ENCODE results near the gene COL6A2. TPM values are rescaled to one million over a fixed set of nuclear protein-coding genes. Genes with fewer than 3 reads are reported as not detected.

Gene COL6A2
- total and polyA plus RNA-seq, 8 donors: 15.2 to 135 (median 65.5) TPM

- Histone ChIP-seq H3K4me1 (no peaks in the 10 kb centered on the region), H3K27me3 (no peaks in the 10 kb centered on the region), H3K36me3 (no peaks in the 10 kb centered on the region), H3K27ac (no peak overlapping the region), H3K4me3 (no peak overlapping the region), H3K9me3 (no peaks in the 10 kb centered on the region)
- ATAC-seq (no peak), FAIRE-seq (no peak), DNase-seq (no peak)
- WGBS, 2 donors: 73 to 88% methylated on average over 10 to 12 of the region's 12 CpGs
- intact Hi-C loops (cut with DNase I): no loop called here
- no peak for TF ChIP-seq CTCF (IDR thresholded peaks at IDR 0.05)
Observed at GRCh38 chr21:46054451-46054881, 43.4 kb upstream of the COL6A2 start.

GRCh38 chr21:46055863-46056281, 42.0 kb upstream of the COL6A2 start:
- FAIRE-seq (no peak), ATAC-seq (peak in 1 of 4 donors; percentile 17), DNase-seq (no peak)
- Histone ChIP-seq H3K27ac (peak overlapping the region in 1 of 4 donors; percentile 31), H3K4me1 (no peaks in the 10 kb centered on the region), H3K9me3 (no peaks in the 10 kb centered on the region), H3K4me3 (no peak overlapping the region), H3K27me3 (no peaks in the 10 kb centered on the region), H3K36me3 (no peaks in the 10 kb centered on the region)
- intact Hi-C loops (cut with DNase I): no loop called here
- TF ChIP-seq CTCF (IDR thresholded peaks at IDR 0.05): no peak
- WGBS, 2 donors: 74 to 77% methylated on average over 22 to 23 of the region's 23 CpGs

GRCh38 chr21:46056450-46056903, 41.4 kb upstream of the COL6A2 start:
- peak overlapping the region in 1 of 4 donors; percentile 31 for H3K27ac ChIP-seq
- WGBS, 2 donors: 53 to 57% methylated on average over 26 of the region's 26 CpGs
- peak; percentile 32 for FAIRE-seq
- H3K27me3 ChIP-seq: no peaks in the 10 kb centered on the region
- no peaks in the 10 kb centered on the region for H3K9me3 ChIP-seq
- peak in 3 of 4 donors; percentile 49 to 71 (median 69) for ATAC-seq
- TF ChIP-seq CTCF (IDR thresholded peaks at IDR 0.05): no peak
- intact Hi-C loops (cut with DNase I): no loop called here
- no peak overlapping the region for H3K4me3 ChIP-seq
- no peaks in the 10 kb centered on the region for H3K36me3 ChIP-seq
- DNase-seq: peak in 2 of 6 donors; percentile 31 to 65
- no peaks in the 10 kb centered on the region for H3K4me1 ChIP-seq

- Histone ChIP-seq H3K4me3 (no peak overlapping the region), H3K27ac (no peak overlapping the region), H3K36me3 (no peaks in the 10 kb centered on the region), H3K27me3 (no peaks in the 10 kb centered on the region), H3K9me3 (no peaks in the 10 kb centered on the region), H3K4me1 (no peaks in the 10 kb centered on the region)
- DNase-seq: peak in 1 of 6 donors; percentile 25
- 50 to 66% methylated on average over 27 of the region's 27 CpGs for WGBS, 2 donors
- no peak for TF ChIP-seq CTCF (IDR thresholded peaks at IDR 0.05)
- ATAC-seq: no peak
- no peak for FAIRE-seq
- intact Hi-C loops (cut with DNase I): no loop called here
Observed at GRCh38 chr21:46057111-46057709, 40.7 kb upstream of the COL6A2 start.

- Histone ChIP-seq H3K9me3 (no peaks in the 10 kb centered on the region), H3K4me3 (no peak overlapping the region), H3K4me1 (no peaks in the 10 kb centered on the region), H3K27me3 (peaks cover 0 to 3% (median 0%) of the 10 kb centered on the region in 4 donors), H3K27ac (no peak overlapping the region), H3K36me3 (no peaks in the 10 kb centered on the region)
- ATAC-seq (no peak), FAIRE-seq (no peak), DNase-seq (peak in 1 of 6 donors; percentile 30)
- no peak for TF ChIP-seq CTCF (IDR thresholded peaks at IDR 0.05)
- WGBS, 2 donors: 70 to 79% methylated on average over 23 of the region's 23 CpGs
- intact Hi-C loops (cut with DNase I): no loop called here
Observed at GRCh38 chr21:46057710-46058241, 40.1 kb upstream of the COL6A2 start.
